ENCODE results near the gene DLG1.

Gene DLG1

DNA sequence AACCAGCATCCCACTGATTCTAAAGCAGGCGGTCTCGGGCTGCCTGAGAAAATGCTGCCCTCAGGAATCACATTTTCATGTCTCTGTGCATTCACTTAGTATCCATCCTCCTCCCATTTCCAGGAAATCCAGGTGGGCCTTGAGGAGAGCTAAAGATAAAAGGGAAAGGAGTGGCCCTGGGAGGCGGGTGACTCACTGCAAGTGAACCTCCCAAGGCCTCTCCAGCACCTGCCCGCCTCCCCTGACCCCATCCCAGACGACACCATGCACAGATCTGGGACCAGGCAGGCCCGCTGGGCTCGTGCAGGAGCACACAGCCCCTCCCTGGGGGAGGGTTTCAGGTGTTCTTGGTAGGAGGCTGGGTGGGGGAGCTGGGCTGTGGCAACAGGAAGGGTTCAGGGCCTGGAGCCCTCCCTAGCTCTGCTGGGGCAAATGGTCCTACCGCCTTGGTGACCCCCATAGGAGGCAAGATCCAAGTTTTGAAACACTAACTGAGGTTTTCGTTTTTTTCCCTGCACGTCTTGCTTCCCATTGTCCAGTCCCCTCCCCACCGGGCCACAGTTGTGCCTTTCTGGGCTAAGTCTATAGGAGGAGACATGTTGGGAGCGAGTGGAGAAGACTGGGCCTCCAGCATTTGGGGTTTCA is 291.0 kb downstream of the DLG1 start:
- H3K4me3 ChIP-seq (ENCODE audit: low read depth, low read length): no peak overlapping the region
- no peak for DNase-seq (ENCODE audit: low read depth)

DNA sequence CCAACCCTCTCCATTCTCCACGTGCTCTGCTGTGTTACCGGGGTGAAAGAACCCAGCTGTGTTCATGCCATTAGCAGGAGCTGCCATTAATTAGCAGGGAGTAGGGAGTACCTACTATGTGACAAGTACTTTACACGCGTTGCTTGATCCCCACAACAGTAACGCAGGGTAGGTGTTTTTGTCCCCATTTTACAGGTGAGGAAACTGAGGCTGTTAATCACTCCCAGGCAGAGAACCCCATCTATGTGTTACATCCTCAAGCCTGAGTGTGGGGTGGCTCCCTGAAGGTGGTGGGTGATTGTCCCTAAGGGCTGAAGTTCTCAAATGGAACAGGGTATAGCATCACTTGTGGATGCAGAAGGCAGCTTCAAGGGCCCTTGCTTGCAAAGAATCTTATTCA is 291.6 kb downstream of the DLG1 start:
- no peak overlapping the region for H3K4me3 ChIP-seq (ENCODE audit: low read depth, low read length)
- TF ChIP-seq, protein P1, sequence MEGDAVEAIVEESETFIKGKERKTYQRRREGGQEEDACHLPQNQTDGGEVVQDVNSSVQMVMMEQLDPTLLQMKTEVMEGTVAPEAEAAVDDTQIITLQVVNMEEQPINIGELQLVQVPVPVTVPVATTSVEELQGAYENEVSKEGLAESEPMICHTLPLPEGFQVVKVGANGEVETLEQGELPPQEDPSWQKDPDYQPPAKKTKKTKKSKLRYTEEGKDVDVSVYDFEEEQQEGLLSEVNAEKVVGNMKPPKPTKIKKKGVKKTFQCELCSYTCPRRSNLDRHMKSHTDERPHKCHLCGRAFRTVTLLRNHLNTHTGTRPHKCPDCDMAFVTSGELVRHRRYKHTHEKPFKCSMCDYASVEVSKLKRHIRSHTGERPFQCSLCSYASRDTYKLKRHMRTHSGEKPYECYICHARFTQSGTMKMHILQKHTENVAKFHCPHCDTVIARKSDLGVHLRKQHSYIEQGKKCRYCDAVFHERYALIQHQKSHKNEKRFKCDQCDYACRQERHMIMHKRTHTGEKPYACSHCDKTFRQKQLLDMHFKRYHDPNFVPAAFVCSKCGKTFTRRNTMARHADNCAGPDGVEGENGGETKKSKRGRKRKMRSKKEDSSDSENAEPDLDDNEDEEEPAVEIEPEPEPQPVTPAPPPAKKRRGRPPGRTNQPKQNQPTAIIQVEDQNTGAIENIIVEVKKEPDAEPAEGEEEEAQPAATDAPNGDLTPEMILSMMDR (IDR thresholded peaks at IDR 0.05; ENCODE audit: low read depth, low read length, missing control alignments): no peak
- DNase-seq (ENCODE audit: low read depth): no peak

More for the DNA sequence above, 291.0 kb downstream of the DLG1 start:
- TF ChIP-seq, protein P1 (IDR thresholded peaks at IDR 0.05; ENCODE audit: low read depth, low read length, missing control alignments): no peak

DNA sequence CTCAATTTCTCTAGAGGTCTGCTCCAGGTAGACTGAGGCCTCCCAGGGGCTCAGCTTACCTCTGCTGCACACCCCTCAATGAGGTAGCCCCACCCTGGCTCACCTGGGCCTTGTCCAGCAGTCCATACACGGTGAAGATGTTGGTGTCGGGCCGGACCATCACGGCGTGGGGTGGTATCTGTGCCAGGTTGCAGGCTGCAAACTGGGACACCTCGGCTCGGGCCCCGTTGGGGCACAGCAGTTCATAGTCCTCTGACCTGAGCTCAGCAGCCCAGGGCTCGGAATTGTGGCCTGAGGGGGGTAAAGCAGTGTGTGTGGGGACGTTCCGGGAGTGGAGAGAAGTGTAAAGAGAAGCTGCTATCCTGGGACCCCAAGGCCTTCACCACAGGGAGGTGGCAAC is 292.0 kb downstream of the DLG1 start:
- no peak overlapping the region for H3K4me3 ChIP-seq (ENCODE audit: low read depth, low read length)
- no peak for DNase-seq (ENCODE audit: low read depth)
- TF ChIP-seq, protein P1 (IDR thresholded peaks at IDR 0.05; ENCODE audit: low read depth, low read length, missing control alignments): no peak

DNA sequence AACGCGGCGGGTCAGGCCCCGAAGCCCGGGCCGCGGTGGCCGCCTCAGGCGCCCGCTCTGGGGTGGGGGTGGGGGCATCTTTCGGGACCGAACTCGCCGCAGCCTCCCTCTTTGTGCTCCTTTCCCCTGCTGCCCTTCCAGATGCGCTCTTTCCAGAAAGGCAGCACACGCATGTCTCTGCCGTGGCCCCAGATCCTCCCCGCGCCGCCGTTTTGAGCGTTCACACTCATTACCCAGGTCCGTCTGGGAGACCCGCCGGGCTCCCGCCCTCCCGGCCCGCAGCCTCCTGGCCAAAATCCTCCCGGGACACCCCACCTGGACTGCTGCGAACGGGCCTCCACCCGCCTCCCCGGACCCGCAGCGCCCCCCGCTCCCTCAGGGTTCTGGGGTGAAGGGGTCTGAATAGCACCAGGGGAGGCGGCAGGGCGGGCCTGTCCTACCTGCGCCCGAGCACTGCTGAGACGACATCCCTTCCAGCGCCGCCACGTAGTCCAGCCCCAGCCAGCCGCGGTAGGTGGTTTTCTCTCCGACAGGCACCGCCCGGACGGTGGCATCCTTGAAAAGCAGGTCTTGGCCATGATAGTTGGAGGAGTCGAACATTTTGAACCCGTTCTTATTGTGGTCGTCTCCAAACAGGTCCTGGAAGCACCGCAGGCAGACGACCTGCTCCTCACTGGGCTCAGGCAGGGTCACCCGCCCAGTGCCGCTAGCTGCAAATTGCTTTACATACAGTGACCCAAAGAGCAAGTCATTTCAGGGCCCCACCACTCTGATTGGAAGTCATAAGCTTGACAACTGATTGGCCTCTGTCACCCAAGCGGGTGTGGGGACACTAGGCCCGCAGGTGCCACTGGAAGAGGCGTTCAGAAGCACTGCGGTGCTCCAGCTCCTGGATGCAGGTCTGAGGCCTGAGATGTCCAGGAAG is 294.7 kb downstream of the DLG1 start:
- peak overlapping the region; percentile 67 for H3K4me3 ChIP-seq (ENCODE audit: low read depth, low read length)
- DNase-seq (ENCODE audit: low read depth): no peak
- TF ChIP-seq, protein P1 (IDR thresholded peaks at IDR 0.05; ENCODE audit: low read depth, low read length, missing control alignments): no peak

DNA sequence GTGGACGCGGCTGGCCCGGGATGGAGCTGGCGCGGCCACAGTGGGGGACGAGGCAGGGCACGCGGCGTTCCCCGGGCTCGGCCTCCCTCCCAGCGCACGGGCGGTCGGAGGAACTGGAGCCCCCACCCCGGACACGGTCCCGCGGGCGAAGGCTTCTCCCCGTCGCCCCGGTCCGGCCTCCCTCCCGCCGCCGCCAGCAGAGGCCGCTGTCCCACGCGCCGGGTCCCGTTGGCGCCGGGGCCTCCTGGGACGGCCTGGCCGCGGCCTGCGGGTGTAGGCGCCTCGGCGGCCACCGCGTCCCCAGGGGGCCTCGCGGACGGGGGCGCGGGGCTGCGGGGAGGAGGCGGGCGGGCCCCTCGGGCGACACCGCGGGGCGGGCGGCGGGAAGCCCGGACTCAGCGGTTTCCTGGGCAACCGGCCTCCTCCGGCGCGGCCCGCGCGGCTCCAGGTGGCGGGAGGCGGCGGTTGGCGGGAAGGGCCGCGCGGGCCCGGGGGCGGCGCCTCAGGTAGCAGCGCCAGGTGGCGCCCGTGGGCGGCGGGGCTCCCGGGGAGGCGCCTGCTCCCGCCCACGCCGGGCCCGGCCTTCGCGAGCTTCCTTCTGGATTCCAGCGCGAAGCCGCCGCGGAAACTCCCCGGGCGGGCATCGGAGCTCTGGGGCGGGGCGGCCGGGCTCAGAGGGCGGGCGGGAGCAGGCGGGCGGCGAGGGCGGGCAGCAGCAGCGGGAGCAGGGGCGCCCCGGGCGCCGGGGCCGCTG is 295.5 kb downstream of the DLG1 start:
- TF ChIP-seq, protein P1 (IDR thresholded peaks at IDR 0.05; ENCODE audit: low read depth, low read length, missing control alignments): peak; percentile 67
- H3K4me3 ChIP-seq (ENCODE audit: low read depth, low read length): peak overlapping the region; percentile 67
- DNase-seq (ENCODE audit: low read depth): peak; percentile 46

DNA sequence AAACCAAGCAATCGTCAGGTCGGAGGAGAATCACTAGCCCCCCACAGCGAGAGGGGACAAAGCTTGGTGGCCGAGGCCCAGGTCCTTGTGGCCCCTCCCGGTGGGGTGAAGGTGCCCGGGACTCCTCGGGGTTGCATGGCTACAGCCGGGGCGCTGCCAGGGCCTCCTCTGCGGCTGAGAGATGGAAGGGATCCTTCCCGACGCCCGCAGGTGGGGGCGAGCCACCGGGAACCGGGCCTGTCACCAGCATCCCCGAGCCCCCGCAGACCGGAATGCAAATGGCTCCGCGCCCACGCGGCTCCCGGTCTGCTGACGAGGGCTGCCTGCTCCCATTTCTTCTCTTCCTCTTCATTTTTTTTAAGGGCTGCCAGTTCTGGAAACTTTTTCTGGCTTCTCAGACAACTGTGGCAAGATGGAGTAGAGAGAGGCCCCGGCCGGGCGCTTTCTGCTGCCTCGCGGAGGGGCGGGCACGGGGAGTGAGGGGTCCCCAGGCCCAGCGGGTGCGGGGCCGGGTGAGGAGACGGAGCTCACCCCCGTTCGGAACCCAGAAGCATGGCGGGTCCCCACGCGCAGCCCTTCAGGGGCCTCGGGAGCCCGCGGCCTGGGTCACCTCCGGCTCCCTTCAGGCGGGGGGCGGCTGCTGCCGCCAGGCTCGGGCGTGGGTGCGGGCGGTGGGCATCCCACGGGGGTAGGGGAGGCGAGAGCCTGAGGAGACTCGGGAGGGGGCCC is 296.3 kb downstream of the DLG1 start:
- TF ChIP-seq, protein P1 (IDR thresholded peaks at IDR 0.05; ENCODE audit: low read depth, low read length, missing control alignments): no peak
- no peak for DNase-seq (ENCODE audit: low read depth)
- peak overlapping the region; percentile 67 for H3K4me3 ChIP-seq (ENCODE audit: low read depth, low read length)

Measured in GM12864 (cell line).